Measurements from ENCODE around the gene KREMEN1.

Gene KREMEN1

GRCh38 chr22:29187831-29188230 is 115.0 kb downstream of the KREMEN1 start:
- Mint-ChIP-seq H3K9me3 (no peaks in the 10 kb centered on the region), H3K27ac (no peak overlapping the region), H3K4me1 (ENCODE audit: low read depth) (no peaks in the 10 kb centered on the region), H3K36me3 (ENCODE audit: low read depth) (no peaks in the 10 kb centered on the region), H3K27me3 (ENCODE audit: low read depth) (peaks cover 7% of the 10 kb centered on the region), H3K4me3 (no peak overlapping the region)
- no peak for DNase-seq (ENCODE audit: low spot score)

- Mint-ChIP-seq H3K27ac (no peak overlapping the region), H3K9me3 (peaks cover 2% of the 10 kb centered on the region), H3K36me3 (ENCODE audit: low read depth) (no peaks in the 10 kb centered on the region), H3K27me3 (ENCODE audit: low read depth) (peaks cover 7% of the 10 kb centered on the region), H3K4me1 (ENCODE audit: low read depth) (no peaks in the 10 kb centered on the region), H3K4me3 (no peak overlapping the region)
- no peak for DNase-seq (ENCODE audit: low spot score)
These were observed 117.2 kb downstream of the KREMEN1 start for GRCh38 chr22:29190051-29190450.

GRCh38 chr22:29190918-29191317 is 118.1 kb downstream of the KREMEN1 start:
- Mint-ChIP-seq H3K4me3 (no peak overlapping the region), H3K4me1 (ENCODE audit: low read depth) (no peaks in the 10 kb centered on the region), H3K27ac (no peak overlapping the region), H3K27me3 (ENCODE audit: low read depth) (peaks cover 7% of the 10 kb centered on the region), H3K36me3 (ENCODE audit: low read depth) (no peaks in the 10 kb centered on the region), H3K9me3 (peaks cover 4% of the 10 kb centered on the region)
- no peak for DNase-seq (ENCODE audit: low spot score)

GRCh38 chr22:29193021-29193420 is 120.2 kb downstream of the KREMEN1 start:
- H3K27ac Mint-ChIP-seq = no peak overlapping the region
- H3K9me3 Mint-ChIP-seq = peaks cover 4% of the 10 kb centered on the region
- no peaks in the 10 kb centered on the region for H3K4me1 Mint-ChIP-seq (ENCODE audit: low read depth)
- no peak for DNase-seq (ENCODE audit: low spot score)
- H3K4me3 Mint-ChIP-seq = no peak overlapping the region
- H3K36me3 Mint-ChIP-seq (ENCODE audit: low read depth) = no peaks in the 10 kb centered on the region
- H3K27me3 Mint-ChIP-seq (ENCODE audit: low read depth) = peaks cover 20% of the 10 kb centered on the region

GRCh38 chr22:29194184-29194583 is 121.3 kb downstream of the KREMEN1 start:
- Mint-ChIP-seq H3K4me1 (ENCODE audit: low read depth) (no peaks in the 10 kb centered on the region), H3K36me3 (ENCODE audit: low read depth) (no peaks in the 10 kb centered on the region), H3K27ac (no peak overlapping the region), H3K9me3 (peaks cover 4% of the 10 kb centered on the region), H3K4me3 (no peak overlapping the region), H3K27me3 (ENCODE audit: low read depth) (peaks cover 22% of the 10 kb centered on the region)
- no peak for DNase-seq (ENCODE audit: low spot score)

GRCh38 chr22:29195118-29195963 is 122.5 kb downstream of the KREMEN1 start:
- H3K4me1 Mint-ChIP-seq (ENCODE audit: low read depth) = no peaks in the 10 kb centered on the region
- DNase-seq (ENCODE audit: low spot score) = no peak
- peaks cover 22% of the 10 kb centered on the region for H3K27me3 Mint-ChIP-seq (ENCODE audit: low read depth)
- no peak overlapping the region for H3K4me3 Mint-ChIP-seq
- no peak overlapping the region for H3K27ac Mint-ChIP-seq
- H3K36me3 Mint-ChIP-seq (ENCODE audit: low read depth) = no peaks in the 10 kb centered on the region
- H3K9me3 Mint-ChIP-seq = peaks cover 4% of the 10 kb centered on the region

- H3K27me3 Mint-ChIP-seq (ENCODE audit: low read depth) = peaks cover 24% of the 10 kb centered on the region
These were observed 123.3 kb downstream of the KREMEN1 start for GRCh38 chr22:29195964-29196666.

GRCh38 chr22:29197096-29197495 is 124.3 kb downstream of the KREMEN1 start:
- DNase-seq (ENCODE audit: low spot score) = no peak
- Mint-ChIP-seq H3K4me1 (ENCODE audit: low read depth) (peaks cover 10% of the 10 kb centered on the region), H3K27ac (no peak overlapping the region), H3K36me3 (ENCODE audit: low read depth) (no peaks in the 10 kb centered on the region), H3K27me3 (ENCODE audit: low read depth) (peaks cover 27% of the 10 kb centered on the region), H3K9me3 (peaks cover 4% of the 10 kb centered on the region), H3K4me3 (no peak overlapping the region)

More at GRCh38 chr22:29195964-29196666, 123.3 kb downstream of the KREMEN1 start:
- Mint-ChIP-seq H3K36me3 (ENCODE audit: low read depth) (no peaks in the 10 kb centered on the region), H3K27ac (peak overlapping the region; percentile 17), H3K4me1 (ENCODE audit: low read depth) (peaks cover under 1% of the 10 kb centered on the region), H3K4me3 (no peak overlapping the region), H3K9me3 (peaks cover 4% of the 10 kb centered on the region)
- no peak for DNase-seq (ENCODE audit: low spot score)

GRCh38 chr22:29198240-29198639 is 125.4 kb downstream of the KREMEN1 start:
- no peaks in the 10 kb centered on the region for H3K36me3 Mint-ChIP-seq (ENCODE audit: low read depth)
- peaks cover 20% of the 10 kb centered on the region for H3K4me1 Mint-ChIP-seq (ENCODE audit: low read depth)
- peaks cover 4% of the 10 kb centered on the region for H3K9me3 Mint-ChIP-seq
- DNase-seq (ENCODE audit: low spot score) = no peak
- peaks cover 23% of the 10 kb centered on the region for H3K27me3 Mint-ChIP-seq (ENCODE audit: low read depth)
- no peak overlapping the region for H3K27ac Mint-ChIP-seq
- no peak overlapping the region for H3K4me3 Mint-ChIP-seq

GRCh38 chr22:29199702-29200400 is 127.0 kb downstream of the KREMEN1 start:
- Mint-ChIP-seq H3K9me3 (peaks cover 3% of the 10 kb centered on the region), H3K4me1 (ENCODE audit: low read depth) (peaks cover 26% of the 10 kb centered on the region), H3K27me3 (ENCODE audit: low read depth) (peaks cover 29% of the 10 kb centered on the region), H3K36me3 (ENCODE audit: low read depth) (no peaks in the 10 kb centered on the region), H3K27ac (no peak overlapping the region), H3K4me3 (no peak overlapping the region)
- DNase-seq (ENCODE audit: low spot score) = no peak

- no peak for DNase-seq (ENCODE audit: low spot score)
- H3K27ac Mint-ChIP-seq = no peak overlapping the region
- H3K4me3 Mint-ChIP-seq = no peak overlapping the region
- no peaks in the 10 kb centered on the region for H3K9me3 Mint-ChIP-seq
- H3K4me1 Mint-ChIP-seq (ENCODE audit: low read depth) = peaks cover 27% of the 10 kb centered on the region
- peaks cover 35% of the 10 kb centered on the region for H3K27me3 Mint-ChIP-seq (ENCODE audit: low read depth)
- no peaks in the 10 kb centered on the region for H3K36me3 Mint-ChIP-seq (ENCODE audit: low read depth)
These were observed 128.1 kb downstream of the KREMEN1 start for GRCh38 chr22:29200901-29201300.

- H3K27ac Mint-ChIP-seq = peak overlapping the region; percentile 17
These were observed 128.9 kb downstream of the KREMEN1 start for GRCh38 chr22:29201782-29202181.

GRCh38 chr22:29202212-29203192 is 129.7 kb downstream of the KREMEN1 start:
- Mint-ChIP-seq H3K27me3 (ENCODE audit: low read depth) (peaks cover 37% of the 10 kb centered on the region), H3K4me1 (ENCODE audit: low read depth) (peaks cover 29% of the 10 kb centered on the region), H3K9me3 (no peaks in the 10 kb centered on the region), H3K27ac (peak overlapping the region; percentile 76), H3K4me3 (peak overlapping the region; percentile 66), H3K36me3 (ENCODE audit: low read depth) (no peaks in the 10 kb centered on the region)
- peak; percentile 75 for DNase-seq (ENCODE audit: low spot score)

More at GRCh38 chr22:29201782-29202181, 128.9 kb downstream of the KREMEN1 start:
- Mint-ChIP-seq H3K27me3 (ENCODE audit: low read depth) (peaks cover 37% of the 10 kb centered on the region), H3K9me3 (no peaks in the 10 kb centered on the region), H3K36me3 (ENCODE audit: low read depth) (no peaks in the 10 kb centered on the region), H3K4me3 (peak overlapping the region; percentile 66), H3K4me1 (ENCODE audit: low read depth) (peaks cover 29% of the 10 kb centered on the region)
- DNase-seq (ENCODE audit: low spot score) = no peak

All from T-helper 2 cell treated with Interferon-gamma antibody and Interleukin-4, amounts not matched to agents 5 μg/mL and 100 μg/mL, for 36 hours (primary cell).